Osteocyte (in vitro differentiated cells): ENCODE measurements around the gene ADH1B. TPM values are rescaled to one million over a fixed set of nuclear protein-coding genes. Genes with fewer than 3 reads are reported as not detected.

Experiments
- DNase-seq: peaks from one replicate; pipeline ENCODE4 v3.0.0; 2021; ENCODE audit warnings: mixed read lengths; ENCODE audit not compliant: unreplicated experiment; ENCODE audit errors: extremely low spot score
- H3K27ac Mint-ChIP-seq: one replicate; pipeline ENCODE4 v1.8.0; 2021; ENCODE audit warnings: mild to moderate bottlenecking, mixed read lengths; ENCODE audit not compliant: unreplicated experiment
- H3K27me3 Mint-ChIP-seq: one replicate; pipeline ENCODE4 v1.8.0; 2021; ENCODE audit warnings: mixed read lengths; ENCODE audit not compliant: unreplicated experiment
- H3K36me3 Mint-ChIP-seq: one replicate; pipeline ENCODE4 v1.8.0; 2021; ENCODE audit warnings: mixed read lengths; ENCODE audit not compliant: unreplicated experiment
- H3K4me1 Mint-ChIP-seq: one replicate; pipeline ENCODE4 v1.8.0; 2021; ENCODE audit warnings: mixed read lengths; ENCODE audit not compliant: unreplicated experiment
- H3K4me3 Mint-ChIP-seq: one replicate; pipeline ENCODE4 v1.8.0; 2021; ENCODE audit warnings: mild to moderate bottlenecking, moderate library complexity, mixed read lengths; ENCODE audit not compliant: unreplicated experiment
- H3K9me3 Mint-ChIP-seq: one replicate; pipeline ENCODE4 v1.8.0; 2021; ENCODE audit warnings: mixed read lengths; ENCODE audit not compliant: unreplicated experiment
- total RNA-seq: library from RNA; stranded (reverse); gene quantifications from 2 replicates; pipeline ENCODE4 v1.2.1, GENCODE V29; 2021
- TF ChIP-seq, protein P1 (sequence below): fragments of 200-600 bp; sonication (generic); IDR thresholded peaks from 2 replicates; pipeline ENCODE4 v1.5.0; 2021; ENCODE audit warnings: antibody characterized with exemption, mild to moderate bottlenecking, moderate library complexity

Gene ADH1B
- total RNA-seq, 1 donor from 2014 or later, result 8.8 TPM

DNA sequence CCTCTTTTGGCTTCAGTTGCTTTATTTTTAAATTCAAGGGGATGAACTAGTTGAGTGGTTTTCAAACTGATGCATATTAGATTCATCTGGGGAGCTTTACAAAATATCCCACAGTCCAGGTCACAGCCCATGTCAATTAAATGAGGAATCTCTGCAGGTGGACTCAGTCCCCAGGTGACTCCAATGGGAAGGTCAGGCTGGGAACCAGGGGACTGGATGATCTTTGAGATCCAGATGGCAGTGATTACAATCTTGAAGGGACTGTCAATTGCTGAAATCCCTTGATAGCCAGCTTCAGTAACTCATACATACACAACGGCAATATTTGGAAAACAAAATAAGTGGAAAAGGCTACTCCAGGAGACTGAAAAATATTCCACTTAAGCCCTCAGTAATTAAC, 7.0 kb downstream of the ADH1B start:
- H3K36me3 Mint-ChIP-seq, result no peaks in the 10 kb centered on the region
- DNase-seq, result no peak
- no peak overlapping the region for H3K27ac Mint-ChIP-seq
- TF ChIP-seq, protein P1, sequence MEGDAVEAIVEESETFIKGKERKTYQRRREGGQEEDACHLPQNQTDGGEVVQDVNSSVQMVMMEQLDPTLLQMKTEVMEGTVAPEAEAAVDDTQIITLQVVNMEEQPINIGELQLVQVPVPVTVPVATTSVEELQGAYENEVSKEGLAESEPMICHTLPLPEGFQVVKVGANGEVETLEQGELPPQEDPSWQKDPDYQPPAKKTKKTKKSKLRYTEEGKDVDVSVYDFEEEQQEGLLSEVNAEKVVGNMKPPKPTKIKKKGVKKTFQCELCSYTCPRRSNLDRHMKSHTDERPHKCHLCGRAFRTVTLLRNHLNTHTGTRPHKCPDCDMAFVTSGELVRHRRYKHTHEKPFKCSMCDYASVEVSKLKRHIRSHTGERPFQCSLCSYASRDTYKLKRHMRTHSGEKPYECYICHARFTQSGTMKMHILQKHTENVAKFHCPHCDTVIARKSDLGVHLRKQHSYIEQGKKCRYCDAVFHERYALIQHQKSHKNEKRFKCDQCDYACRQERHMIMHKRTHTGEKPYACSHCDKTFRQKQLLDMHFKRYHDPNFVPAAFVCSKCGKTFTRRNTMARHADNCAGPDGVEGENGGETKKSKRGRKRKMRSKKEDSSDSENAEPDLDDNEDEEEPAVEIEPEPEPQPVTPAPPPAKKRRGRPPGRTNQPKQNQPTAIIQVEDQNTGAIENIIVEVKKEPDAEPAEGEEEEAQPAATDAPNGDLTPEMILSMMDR, result no peak
- no peaks in the 10 kb centered on the region for H3K27me3 Mint-ChIP-seq
- no peak overlapping the region for H3K4me3 Mint-ChIP-seq
- H3K9me3 Mint-ChIP-seq, result peaks cover 6% of the 10 kb centered on the region
- H3K4me1 Mint-ChIP-seq, result peaks cover 38% of the 10 kb centered on the region

- Mint-ChIP-seq H3K4me3 (no peak overlapping the region), H3K27me3 (no peaks in the 10 kb centered on the region), H3K4me1 (peaks cover 30% of the 10 kb centered on the region), H3K36me3 (no peaks in the 10 kb centered on the region), H3K9me3 (peaks cover 14% of the 10 kb centered on the region), H3K27ac (no peak overlapping the region)
- DNase-seq, result no peak
- TF ChIP-seq, protein P1, result no peak
Measured at GRCh38 chr4:99310389-99310788, 10.8 kb downstream of the ADH1B start.

DNA sequence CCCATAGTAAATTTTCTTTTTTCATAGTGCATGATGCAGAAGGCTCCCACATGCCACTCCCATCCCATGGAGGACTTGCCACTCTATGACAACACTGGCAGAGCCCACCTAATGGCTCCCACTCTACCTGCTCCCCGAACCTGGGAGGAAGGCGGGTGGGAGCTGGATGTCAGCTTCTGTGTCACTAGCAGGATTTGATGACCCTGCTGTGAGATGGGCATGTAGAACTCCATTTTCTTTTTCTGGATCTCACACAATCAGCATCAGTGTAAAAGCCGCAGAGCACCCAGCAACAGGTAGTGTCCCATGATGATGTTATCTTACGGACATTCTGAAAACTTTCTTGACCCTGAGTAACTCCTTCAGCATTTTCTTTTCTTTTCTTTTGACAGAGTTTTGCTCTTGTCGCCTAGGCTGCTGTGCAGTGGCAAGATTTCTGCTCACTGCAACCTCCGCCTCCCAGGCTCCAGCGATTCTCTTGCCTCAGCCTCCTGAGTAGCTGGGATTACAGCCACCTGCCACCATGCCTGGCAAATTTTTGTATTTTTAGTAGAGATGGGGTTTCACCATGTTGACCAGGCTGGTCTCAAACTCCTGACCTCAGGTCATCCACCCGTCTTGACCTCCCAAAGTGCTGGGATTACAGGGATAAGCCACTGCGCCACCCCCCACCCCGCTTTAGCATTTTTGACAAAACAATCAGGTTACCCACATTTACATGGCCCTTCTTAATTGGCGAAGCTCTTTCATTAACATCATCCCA, 15.4 kb downstream of the ADH1B start:
- H3K27me3 Mint-ChIP-seq, result no peaks in the 10 kb centered on the region
- no peak for DNase-seq
- no peaks in the 10 kb centered on the region for H3K36me3 Mint-ChIP-seq
- H3K27ac Mint-ChIP-seq, result no peak overlapping the region
- peaks cover 22% of the 10 kb centered on the region for H3K9me3 Mint-ChIP-seq
- peaks cover 24% of the 10 kb centered on the region for H3K4me1 Mint-ChIP-seq
- no peak overlapping the region for H3K4me3 Mint-ChIP-seq
- TF ChIP-seq, protein P1, result no peak

- no peak overlapping the region for H3K4me3 Mint-ChIP-seq
- H3K4me1 Mint-ChIP-seq, result peaks cover 26% of the 10 kb centered on the region
- H3K9me3 Mint-ChIP-seq, result peaks cover 30% of the 10 kb centered on the region
- no peak for DNase-seq
- H3K27ac Mint-ChIP-seq, result peak overlapping the region; percentile 90
- H3K36me3 Mint-ChIP-seq, result peaks cover 11% of the 10 kb centered on the region
- no peaks in the 10 kb centered on the region for H3K27me3 Mint-ChIP-seq
- TF ChIP-seq, protein P1, result no peak
Measured at GRCh38 chr4:99301376-99302164, 19.6 kb downstream of the ADH1B start.

- Mint-ChIP-seq H3K4me3 (peak overlapping the region; percentile 5), H3K4me1 (peaks cover 26% of the 10 kb centered on the region), H3K36me3 (peaks cover 11% of the 10 kb centered on the region), H3K9me3 (peaks cover 37% of the 10 kb centered on the region), H3K27ac (peak overlapping the region; percentile 90), H3K27me3 (no peaks in the 10 kb centered on the region)
- DNase-seq, result peak; percentile 88
- TF ChIP-seq, protein P1, result no peak
Measured at GRCh38 chr4:99300934-99301333, 20.3 kb downstream of the ADH1B start.
